Neural progenitor cell (in vitro differentiated cells): ENCODE results near the gene PTPRC. TPM values are rescaled to one million over a fixed set of nuclear protein-coding genes. Genes with fewer than 3 reads are reported as not detected.

Experiments
- DNase-seq: peaks from one replicate; pipeline ENCODE4 v3.0.0-alpha.2; 2016; ENCODE audit warnings: low spot score
- H2AFZ ChIP-seq: fragments of 200-600 bp; sonication (generic); replicated peaks from 2 replicates; pipeline ENCODE4 v1.6.1; 2016; ENCODE audit warnings: antibody characterized with exemption
- H3F3A ChIP-seq: fragments of 200-600 bp; sonication (generic); 2 replicates; pipeline ENCODE4 v1.6.1; 2016; ENCODE audit warnings: antibody characterized with exemption, low read depth
- H3K27ac ChIP-seq: fragments of 200-600 bp; sonication (generic); 2 replicates; pipeline ENCODE4 v1.5.1; 2016; ENCODE audit warnings: mild to moderate bottlenecking
- H3K27me3 ChIP-seq: fragments of 200-600 bp; sonication (generic); 2 replicates; pipeline ENCODE4 v1.6.1; 2016; ENCODE audit warnings: mild to moderate bottlenecking, moderate library complexity
- H3K36me3 ChIP-seq: fragments of 200-600 bp; sonication (generic); 2 replicates; pipeline ENCODE4 v1.5.1; 2016
- H3K4me1 ChIP-seq: fragments of 200-600 bp; sonication (generic); 2 replicates; pipeline ENCODE4 v1.6.1; 2016; ENCODE audit warnings: mixed run types
- H3K4me2 ChIP-seq: fragments of 200-600 bp; sonication (generic); 2 replicates; pipeline ENCODE4 v1.6.1; 2016
- H3K4me3 ChIP-seq: fragments of 200-600 bp; sonication (generic); 2 replicates; pipeline ENCODE4 v1.5.1; 2016
- H3K79me2 ChIP-seq: fragments of 200-600 bp; sonication (generic); 2 replicates; pipeline ENCODE4 v1.6.1; 2016; ENCODE audit warnings: low read depth
- H3K9ac ChIP-seq: fragments of 200-600 bp; sonication (generic); 2 replicates; pipeline ENCODE4 v1.6.1; 2016
- H3K9me3 ChIP-seq: fragments of 200-600 bp; sonication (generic); 2 replicates; pipeline ENCODE4 v1.5.1; 2016; ENCODE audit warnings: low read depth
- H4K20me1 ChIP-seq: fragments of 200-600 bp; sonication (generic); 2 replicates; pipeline ENCODE4 v1.6.1; 2016; ENCODE audit warnings: low read depth
- H3K27ac Mint-ChIP-seq: 3 replicates; pipeline ENCODE4 v1.8.0; 2021; ENCODE audit warnings: mixed read lengths
- H3K27me3 Mint-ChIP-seq: 2 replicates; pipeline ENCODE4 v1.8.0; 2022; ENCODE audit warnings: low read depth, mild to moderate bottlenecking, inconsistent platforms, moderate library complexity, mixed read lengths; ENCODE audit not compliant: insufficient read depth
- H3K36me3 Mint-ChIP-seq: 3 replicates; pipeline ENCODE4 v1.8.0; 2021; ENCODE audit warnings: mixed read lengths
- H3K4me1 Mint-ChIP-seq: 3 replicates; pipeline ENCODE4 v1.8.0; 2021; ENCODE audit warnings: mixed read lengths
- H3K4me3 Mint-ChIP-seq: 3 replicates; pipeline ENCODE4 v1.8.0; 2021; ENCODE audit warnings: mild to moderate bottlenecking, moderate library complexity, mixed read lengths
- H3K9me3 Mint-ChIP-seq: 3 replicates; pipeline ENCODE4 v1.8.0; 2020; ENCODE audit warnings: mixed read lengths
- EZH2 ChIP-seq: fragments of 200-600 bp; sonication (generic); IDR thresholded peaks from 2 replicates; pipeline ENCODE4 v1.6.1; 2017; ENCODE audit warnings: antibody characterized with exemption, mild to moderate bottlenecking, moderate library complexity
- EZH2phosphoT487 ChIP-seq: fragments of 200-600 bp; sonication (generic); IDR thresholded peaks from 2 replicates; pipeline ENCODE4 v1.6.1; 2017; ENCODE audit warnings: antibody characterized with exemption
- total RNA-seq: library from RNA; depleted of rRNA; stranded (reverse); fragments of >200 nt; gene quantifications from 2 replicates; pipeline ENCODE4 v1.2.3, GENCODE V29; 2015; ENCODE audit warnings: low replicate concordance
- TF ChIP-seq, protein P1 (sequence below): fragments of 200-600 bp; sonication (generic); IDR thresholded peaks from 2 replicates; pipeline ENCODE4 v1.5.1; 2017; ENCODE audit warnings: antibody characterized with exemption, mild to moderate bottlenecking

The PTPRC gene
- total RNA-seq, 1 donor from 2014 or later = not detected

DNA sequence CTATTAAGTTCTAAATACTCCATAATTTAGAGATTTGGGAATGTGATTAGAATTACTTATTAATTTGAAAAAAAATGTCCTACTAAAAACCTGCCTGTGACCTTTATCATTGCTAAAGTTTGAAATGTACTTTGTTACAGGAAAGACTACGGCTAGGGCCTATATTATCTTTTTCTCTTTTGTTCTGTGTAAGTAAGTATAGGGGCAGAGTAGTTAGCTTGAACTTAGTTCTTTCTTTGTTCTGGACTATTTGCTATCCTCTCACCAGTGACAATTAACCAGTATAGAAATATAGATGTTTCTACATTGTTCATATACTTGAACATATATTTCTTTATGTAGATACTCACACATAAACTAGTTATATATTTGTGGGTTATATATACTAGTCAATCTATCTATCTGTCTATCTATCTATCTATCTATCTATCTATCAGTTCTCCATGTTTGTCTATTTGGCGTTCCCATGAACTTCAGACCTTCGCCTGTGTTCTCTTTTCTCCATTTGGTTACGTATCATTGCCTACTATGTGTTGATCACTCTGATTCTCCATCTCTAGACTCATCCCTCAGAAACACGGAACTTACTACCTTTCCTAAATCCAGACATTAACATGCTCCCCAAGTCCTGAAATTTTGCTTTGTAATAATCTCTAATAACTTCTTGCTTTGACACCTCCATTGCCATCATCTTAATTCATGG, 3.3 kb downstream of the PTPRC start:
- no peaks in the 10 kb centered on the region for H3K9me3 ChIP-seq
- DNase-seq = no peak
- no peak overlapping the region for H3K4me2 ChIP-seq
- H4K20me1 ChIP-seq = no peaks in the 10 kb centered on the region
- H3K4me3 ChIP-seq = no peak overlapping the region
- Mint-ChIP-seq H3K27ac (peak overlapping the region; percentile 68), H3K36me3 (no peaks in the 10 kb centered on the region), H3K9me3 (no peaks in the 10 kb centered on the region), H3K27me3 (no peaks in the 10 kb centered on the region), H3K4me3 (no peak overlapping the region), H3K4me1 (peaks cover 5% of the 10 kb centered on the region)
- no peaks in the 10 kb centered on the region for H3K27me3 ChIP-seq
- no peaks in the 10 kb centered on the region for H3K4me1 ChIP-seq
- TF ChIP-seq, protein P1, sequence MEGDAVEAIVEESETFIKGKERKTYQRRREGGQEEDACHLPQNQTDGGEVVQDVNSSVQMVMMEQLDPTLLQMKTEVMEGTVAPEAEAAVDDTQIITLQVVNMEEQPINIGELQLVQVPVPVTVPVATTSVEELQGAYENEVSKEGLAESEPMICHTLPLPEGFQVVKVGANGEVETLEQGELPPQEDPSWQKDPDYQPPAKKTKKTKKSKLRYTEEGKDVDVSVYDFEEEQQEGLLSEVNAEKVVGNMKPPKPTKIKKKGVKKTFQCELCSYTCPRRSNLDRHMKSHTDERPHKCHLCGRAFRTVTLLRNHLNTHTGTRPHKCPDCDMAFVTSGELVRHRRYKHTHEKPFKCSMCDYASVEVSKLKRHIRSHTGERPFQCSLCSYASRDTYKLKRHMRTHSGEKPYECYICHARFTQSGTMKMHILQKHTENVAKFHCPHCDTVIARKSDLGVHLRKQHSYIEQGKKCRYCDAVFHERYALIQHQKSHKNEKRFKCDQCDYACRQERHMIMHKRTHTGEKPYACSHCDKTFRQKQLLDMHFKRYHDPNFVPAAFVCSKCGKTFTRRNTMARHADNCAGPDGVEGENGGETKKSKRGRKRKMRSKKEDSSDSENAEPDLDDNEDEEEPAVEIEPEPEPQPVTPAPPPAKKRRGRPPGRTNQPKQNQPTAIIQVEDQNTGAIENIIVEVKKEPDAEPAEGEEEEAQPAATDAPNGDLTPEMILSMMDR = no peak
- TF ChIP-seq EZH2phosphoT487 (no peak), EZH2 (no peak)
- H3K36me3 ChIP-seq = no peaks in the 10 kb centered on the region
- H3K27ac ChIP-seq = no peak overlapping the region
- no peaks in the 10 kb centered on the region for H3K79me2 ChIP-seq
- no peaks in the 10 kb centered on the region for H3F3A ChIP-seq
- no peak overlapping the region for H3K9ac ChIP-seq
- H2AFZ ChIP-seq = no peak overlapping the region

DNA sequence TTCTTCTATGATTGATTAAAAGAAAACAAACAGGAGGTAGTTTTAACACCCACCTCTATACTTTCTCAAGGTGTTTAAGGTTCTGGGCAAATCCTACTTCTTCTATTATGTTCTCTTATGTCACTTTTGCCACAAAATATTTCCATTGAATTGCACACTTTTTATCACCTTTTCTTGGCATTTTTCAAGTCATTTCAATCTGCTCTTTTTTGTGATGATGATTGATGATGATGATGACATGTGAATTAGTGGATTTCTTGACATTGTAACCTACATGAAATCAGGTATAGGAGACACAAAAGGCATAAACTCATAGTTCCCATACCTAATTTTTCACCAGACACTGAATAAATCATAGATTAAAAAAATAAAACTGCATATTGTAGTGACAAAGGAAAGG, 4.1 kb downstream of the PTPRC start:
- H3K79me2 ChIP-seq = no peaks in the 10 kb centered on the region
- no peak overlapping the region for H3K4me3 ChIP-seq
- Mint-ChIP-seq H3K4me1 (peaks cover 5% of the 10 kb centered on the region), H3K36me3 (no peaks in the 10 kb centered on the region), H3K27me3 (no peaks in the 10 kb centered on the region), H3K4me3 (no peak overlapping the region), H3K9me3 (no peaks in the 10 kb centered on the region), H3K27ac (no peak overlapping the region)
- no peaks in the 10 kb centered on the region for H3K4me1 ChIP-seq
- no peak overlapping the region for H3K9ac ChIP-seq
- H3K36me3 ChIP-seq = no peaks in the 10 kb centered on the region
- H3F3A ChIP-seq = no peaks in the 10 kb centered on the region
- DNase-seq = no peak
- no peaks in the 10 kb centered on the region for H3K27me3 ChIP-seq
- no peak overlapping the region for H3K27ac ChIP-seq
- H2AFZ ChIP-seq = no peak overlapping the region
- no peak overlapping the region for H3K4me2 ChIP-seq
- no peaks in the 10 kb centered on the region for H4K20me1 ChIP-seq
- TF ChIP-seq, protein P1 = no peak
- no peaks in the 10 kb centered on the region for H3K9me3 ChIP-seq

DNA sequence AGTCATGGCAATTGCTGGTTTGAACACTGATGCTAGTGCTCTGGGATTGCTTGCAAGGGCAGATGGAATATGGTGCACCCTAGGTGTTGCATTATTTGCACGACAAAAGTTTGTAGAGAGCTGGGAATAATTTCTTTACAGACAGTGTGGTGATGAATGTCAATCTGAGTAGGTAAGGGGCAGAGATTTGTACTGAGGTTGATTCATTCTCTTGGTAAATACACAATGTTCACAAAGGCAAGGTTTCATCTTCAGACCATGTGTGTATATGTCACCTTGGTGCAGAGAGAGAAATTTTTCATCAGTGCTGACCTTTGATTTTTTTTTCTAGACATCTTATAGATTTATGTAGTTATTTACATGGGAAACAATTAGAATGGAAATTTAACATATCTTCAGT, 5.0 kb downstream of the PTPRC start:
- H3K36me3 ChIP-seq = no peaks in the 10 kb centered on the region
- Mint-ChIP-seq H3K27ac (no peak overlapping the region), H3K9me3 (no peaks in the 10 kb centered on the region), H3K36me3 (no peaks in the 10 kb centered on the region), H3K4me1 (peaks cover 5% of the 10 kb centered on the region), H3K27me3 (no peaks in the 10 kb centered on the region), H3K4me3 (no peak overlapping the region)
- H3K9me3 ChIP-seq = no peaks in the 10 kb centered on the region
- TF ChIP-seq EZH2 = no peak
- no peak for TF ChIP-seq EZH2phosphoT487
- TF ChIP-seq, protein P1 = no peak
- no peaks in the 10 kb centered on the region for H3K79me2 ChIP-seq
- no peak overlapping the region for H3K27ac ChIP-seq
- no peak for DNase-seq
- H4K20me1 ChIP-seq = no peaks in the 10 kb centered on the region
- H3K4me1 ChIP-seq = no peaks in the 10 kb centered on the region
- no peaks in the 10 kb centered on the region for H3F3A ChIP-seq
- no peak overlapping the region for H3K9ac ChIP-seq
- no peaks in the 10 kb centered on the region for H3K27me3 ChIP-seq
- H3K4me3 ChIP-seq = no peak overlapping the region
- H3K4me2 ChIP-seq = no peak overlapping the region
- H2AFZ ChIP-seq = peak overlapping the region; percentile 16
